Esophagus muscularis mucosa (tissue), 3 donors: Measurements from ENCODE around the gene STK25.

ENCODE experiments used
- POLR2A ChIP-seq: fragments of 450-650 bp; IDR thresholded peaks from one replicate; pipeline ENCODE4 v1.6.1; 2017; ENCODE audit warnings: antibody characterized with exemption, moderate library complexity, mild to moderate bottlenecking, low read depth
- POLR2AphosphoS5 ChIP-seq, 2 donors: sonication (generic); formaldehyde crosslinking; IDR thresholded peaks; one replicate each; pipeline ENCODE4 v1.6.1; 2017; ENCODE audit warnings: antibody characterized with exemption in 2 of 2
- TF ChIP-seq, protein P1 (sequence below), 3 experiments: fragments of 200-600 bp in 2 of 3; fragments of 450-650 bp in 1 of 3; sonication (generic) in 2 of 3; IDR thresholded peaks; one replicate each; pipeline ENCODE4 v1.5.1; 2017 to 2019; ENCODE audit warnings: antibody characterized with exemption in 3 of 3, mild to moderate bottlenecking in 2 of 3, moderate library complexity in 1 of 3

DNA sequence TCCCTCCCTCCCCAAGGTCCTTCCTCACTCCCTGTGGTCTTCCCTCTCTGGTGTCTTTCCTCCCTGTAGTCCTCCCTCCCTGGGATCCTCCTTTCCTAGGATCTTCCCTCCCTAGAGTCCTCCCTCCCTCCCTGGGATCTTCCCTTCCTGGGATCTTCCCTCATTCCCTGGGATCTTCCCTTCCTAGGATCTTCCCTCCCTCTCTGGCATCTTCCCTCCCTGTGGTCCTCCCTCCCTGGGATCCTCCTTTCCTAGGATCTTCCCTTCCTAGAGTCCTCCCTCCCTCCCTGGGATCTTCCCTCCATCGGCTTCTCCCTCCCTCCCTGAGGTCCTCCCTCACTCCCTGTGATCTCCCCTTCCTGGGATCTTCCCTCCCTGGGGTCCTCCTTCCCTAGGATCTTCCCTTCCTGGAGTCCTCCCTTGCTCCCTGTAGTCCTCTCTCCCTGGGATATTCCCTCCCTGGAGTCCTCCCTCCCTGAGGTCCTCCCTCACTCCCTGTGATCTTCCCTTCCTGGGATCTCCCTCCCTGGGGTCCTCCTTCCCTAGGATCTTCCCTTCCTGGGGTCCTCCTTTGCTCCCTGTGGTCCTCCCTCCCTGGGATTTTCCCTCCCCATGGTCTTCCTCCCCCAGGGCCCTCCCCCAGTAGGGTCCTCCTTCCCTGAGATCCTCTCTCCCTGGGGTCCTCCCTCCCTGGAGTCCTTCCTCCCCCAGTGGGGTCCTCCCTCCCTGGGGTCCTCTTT is 23.0 kb downstream of the STK25 start:
- TF ChIP-seq POLR2A (no peak), POLR2AphosphoS5 (IDR thresholded peaks at IDR 0.05) (no peak)
- TF ChIP-seq, protein P1, sequence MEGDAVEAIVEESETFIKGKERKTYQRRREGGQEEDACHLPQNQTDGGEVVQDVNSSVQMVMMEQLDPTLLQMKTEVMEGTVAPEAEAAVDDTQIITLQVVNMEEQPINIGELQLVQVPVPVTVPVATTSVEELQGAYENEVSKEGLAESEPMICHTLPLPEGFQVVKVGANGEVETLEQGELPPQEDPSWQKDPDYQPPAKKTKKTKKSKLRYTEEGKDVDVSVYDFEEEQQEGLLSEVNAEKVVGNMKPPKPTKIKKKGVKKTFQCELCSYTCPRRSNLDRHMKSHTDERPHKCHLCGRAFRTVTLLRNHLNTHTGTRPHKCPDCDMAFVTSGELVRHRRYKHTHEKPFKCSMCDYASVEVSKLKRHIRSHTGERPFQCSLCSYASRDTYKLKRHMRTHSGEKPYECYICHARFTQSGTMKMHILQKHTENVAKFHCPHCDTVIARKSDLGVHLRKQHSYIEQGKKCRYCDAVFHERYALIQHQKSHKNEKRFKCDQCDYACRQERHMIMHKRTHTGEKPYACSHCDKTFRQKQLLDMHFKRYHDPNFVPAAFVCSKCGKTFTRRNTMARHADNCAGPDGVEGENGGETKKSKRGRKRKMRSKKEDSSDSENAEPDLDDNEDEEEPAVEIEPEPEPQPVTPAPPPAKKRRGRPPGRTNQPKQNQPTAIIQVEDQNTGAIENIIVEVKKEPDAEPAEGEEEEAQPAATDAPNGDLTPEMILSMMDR (IDR thresholded peaks at IDR 0.05) = no peak
